Uterus (tissue), 2 donors: ENCODE measurements around the gene CDC5L.

Experiments
- CTCF ChIP-seq, 4 experiments: fragments of 200-600 bp in 2 of 4; fragments of 450-650 bp in 2 of 4; sonication (generic) in 2 of 4; IDR thresholded peaks; one replicate each; pipeline ENCODE4 v1.5.1; 2016 to 2019; ENCODE audit warnings: antibody characterized with exemption in 4 of 4, mild to moderate bottlenecking in 2 of 4, moderate library complexity in 1 of 4
- POLR2A ChIP-seq, 2 donors: fragments of 450-650 bp; IDR thresholded peaks; one replicate each; pipeline ENCODE4 v1.6.1; 2016; ENCODE audit warnings: antibody characterized with exemption in 2 of 2, mild to moderate bottlenecking in 1 of 2, moderate library complexity in 1 of 2

DNA sequence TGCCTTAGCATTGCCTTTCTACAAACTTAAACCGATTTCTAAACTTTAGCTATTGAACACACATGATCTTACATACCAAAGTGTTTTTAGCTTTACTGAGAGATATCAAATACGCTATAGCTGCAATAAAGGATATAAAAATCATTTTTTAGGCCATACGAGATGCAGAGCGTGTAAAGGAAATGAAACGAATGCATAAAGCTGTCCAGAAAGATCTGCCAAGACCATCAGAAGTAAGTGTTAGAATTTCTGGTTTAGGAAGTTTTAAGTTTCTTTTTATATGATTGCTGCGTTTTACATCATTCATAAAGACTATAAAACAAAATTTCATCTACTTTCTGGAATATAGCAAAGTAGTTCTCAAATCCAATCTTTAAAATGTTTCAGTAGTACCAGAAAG lies 38.4 kb downstream of the CDC5L start:
- no peak for TF ChIP-seq CTCF (IDR thresholded peaks at IDR 0.05)
- no peak for TF ChIP-seq POLR2A (IDR thresholded peaks at IDR 0.05)
